D721Med (cell line): ENCODE results near the gene DCP1B.

Source experiments
- DNase-seq: peaks from one replicate; pipeline ENCODE4 v3.0.0; 2011; ENCODE audit warnings: low spot score; ENCODE audit not compliant: insufficient read length
- FAIRE-seq: peaks from 2 replicates; lab custom pipeline; 2011; peaks lifted over from hg19 to GRCh38; lab: Jason Lieb, UNC
- TF ChIP-seq, protein P1 (sequence below): IDR thresholded peaks from 2 replicates; pipeline ENCODE4 v1.5.1; 2012; ENCODE audit warnings: mild to moderate bottlenecking, control low read depth; ENCODE audit not compliant: insufficient read depth; ENCODE audit errors: missing control alignments

DCP1B gene

DNA sequence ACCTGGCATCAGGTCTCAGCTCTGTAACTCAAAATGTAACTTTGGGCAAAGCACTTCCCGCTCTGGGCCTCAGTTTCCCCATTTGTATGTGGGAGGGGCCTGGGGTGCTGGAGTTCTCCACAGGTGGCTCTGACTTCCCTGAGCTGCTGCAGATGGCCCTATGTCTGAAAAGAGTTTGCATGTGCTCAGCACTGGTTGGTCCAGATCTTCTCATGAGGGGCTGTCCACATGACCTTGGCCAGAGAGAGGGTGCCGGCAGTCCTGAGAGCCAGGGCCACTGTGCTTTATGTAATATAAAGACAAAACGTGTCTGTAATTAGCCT is 78.6 kb downstream of the DCP1B start:
- TF ChIP-seq, protein P1, sequence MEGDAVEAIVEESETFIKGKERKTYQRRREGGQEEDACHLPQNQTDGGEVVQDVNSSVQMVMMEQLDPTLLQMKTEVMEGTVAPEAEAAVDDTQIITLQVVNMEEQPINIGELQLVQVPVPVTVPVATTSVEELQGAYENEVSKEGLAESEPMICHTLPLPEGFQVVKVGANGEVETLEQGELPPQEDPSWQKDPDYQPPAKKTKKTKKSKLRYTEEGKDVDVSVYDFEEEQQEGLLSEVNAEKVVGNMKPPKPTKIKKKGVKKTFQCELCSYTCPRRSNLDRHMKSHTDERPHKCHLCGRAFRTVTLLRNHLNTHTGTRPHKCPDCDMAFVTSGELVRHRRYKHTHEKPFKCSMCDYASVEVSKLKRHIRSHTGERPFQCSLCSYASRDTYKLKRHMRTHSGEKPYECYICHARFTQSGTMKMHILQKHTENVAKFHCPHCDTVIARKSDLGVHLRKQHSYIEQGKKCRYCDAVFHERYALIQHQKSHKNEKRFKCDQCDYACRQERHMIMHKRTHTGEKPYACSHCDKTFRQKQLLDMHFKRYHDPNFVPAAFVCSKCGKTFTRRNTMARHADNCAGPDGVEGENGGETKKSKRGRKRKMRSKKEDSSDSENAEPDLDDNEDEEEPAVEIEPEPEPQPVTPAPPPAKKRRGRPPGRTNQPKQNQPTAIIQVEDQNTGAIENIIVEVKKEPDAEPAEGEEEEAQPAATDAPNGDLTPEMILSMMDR, result no peak
- DNase-seq, result no peak
- no peak for FAIRE-seq

DNA sequence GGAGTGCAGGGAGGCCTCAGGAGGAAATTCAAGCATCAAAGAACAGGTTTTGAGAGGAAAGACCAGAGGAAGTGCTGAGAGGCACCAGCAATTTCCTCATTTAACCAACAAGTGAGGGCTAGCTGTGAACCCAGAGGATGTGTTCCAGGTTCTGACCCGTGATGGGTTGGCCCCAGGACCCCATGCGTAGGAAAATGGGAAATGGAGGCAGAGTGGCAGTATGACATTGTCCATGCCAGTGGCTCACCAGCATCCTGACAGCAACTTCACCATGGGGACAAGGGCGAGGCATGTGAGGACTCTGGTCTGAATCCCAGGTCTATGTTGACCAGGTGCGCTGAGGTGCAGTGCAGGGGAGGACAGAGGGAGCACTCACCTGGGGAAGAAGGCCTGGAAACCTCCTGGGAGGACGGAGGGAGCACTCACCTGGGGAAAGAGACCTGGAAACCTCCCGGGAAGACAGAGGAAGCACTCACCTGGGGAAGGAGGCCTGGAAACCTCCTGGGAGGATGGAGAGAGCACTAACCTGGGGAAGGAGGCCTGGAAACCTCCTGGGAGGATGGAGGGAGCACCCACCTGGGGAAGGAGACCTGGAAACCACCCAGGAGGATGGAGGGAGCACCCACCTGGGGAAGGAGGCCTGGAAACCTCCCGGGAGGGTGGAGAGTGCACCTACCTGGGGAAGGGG is 79.1 kb downstream of the DCP1B start:
- FAIRE-seq, result no peak
- DNase-seq, result no peak
- TF ChIP-seq, protein P1, result no peak

DNA sequence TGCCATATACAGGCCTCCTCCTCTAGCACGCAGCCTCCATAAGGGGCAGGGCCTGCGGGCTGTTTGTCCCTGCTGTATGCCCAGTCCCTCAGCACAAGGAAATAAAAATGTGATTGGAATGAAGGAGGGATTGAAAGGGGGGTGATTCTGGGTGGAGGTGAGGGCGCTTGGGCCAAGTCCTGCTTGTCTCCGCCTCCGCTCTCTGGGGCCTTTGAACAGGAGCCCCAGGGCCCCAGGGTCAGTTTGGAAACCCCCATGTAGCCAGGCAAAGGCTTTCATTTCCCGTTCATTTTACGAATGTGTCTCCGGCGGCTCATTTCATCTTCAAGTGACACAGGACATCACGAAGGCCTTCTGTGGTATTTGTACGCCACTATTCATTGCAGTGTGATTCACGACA is 81.3 kb downstream of the DCP1B start:
- TF ChIP-seq, protein P1, result no peak
- DNase-seq (no peak), FAIRE-seq (no peak)

DNA sequence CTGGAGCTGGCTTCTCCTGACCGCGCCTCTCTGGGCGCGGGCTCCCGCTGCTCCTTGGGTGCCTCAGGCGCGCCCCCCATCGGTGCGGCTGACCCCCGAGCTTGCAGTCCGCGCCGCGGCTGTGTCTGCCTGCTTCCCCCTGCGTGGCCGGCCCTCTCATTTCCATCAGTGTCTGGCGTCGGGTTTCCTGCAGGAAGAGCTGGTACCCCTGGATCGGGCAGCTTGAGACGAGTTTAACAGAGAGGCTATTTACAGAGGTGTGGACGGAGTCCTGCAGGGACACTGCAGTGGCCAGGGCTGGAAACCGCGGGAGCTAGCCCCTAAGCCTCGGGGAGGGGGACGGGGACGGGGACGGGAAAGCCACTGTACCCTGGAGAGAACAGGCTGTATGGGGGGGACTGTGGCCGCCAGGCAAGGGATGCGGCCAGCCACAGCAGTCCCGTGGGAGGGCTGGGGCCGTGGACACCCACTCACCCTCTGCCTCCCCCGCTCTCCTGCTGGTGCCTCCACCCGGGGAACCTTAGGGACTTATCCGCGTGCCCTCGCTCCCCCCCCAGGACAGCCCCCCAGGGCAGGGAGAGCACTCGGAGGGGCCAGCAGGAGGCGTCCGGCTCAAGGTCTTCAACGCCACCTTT is 82.1 kb downstream of the DCP1B start:
- TF ChIP-seq, protein P1, result no peak
- FAIRE-seq (no peak), DNase-seq (no peak)

DNA sequence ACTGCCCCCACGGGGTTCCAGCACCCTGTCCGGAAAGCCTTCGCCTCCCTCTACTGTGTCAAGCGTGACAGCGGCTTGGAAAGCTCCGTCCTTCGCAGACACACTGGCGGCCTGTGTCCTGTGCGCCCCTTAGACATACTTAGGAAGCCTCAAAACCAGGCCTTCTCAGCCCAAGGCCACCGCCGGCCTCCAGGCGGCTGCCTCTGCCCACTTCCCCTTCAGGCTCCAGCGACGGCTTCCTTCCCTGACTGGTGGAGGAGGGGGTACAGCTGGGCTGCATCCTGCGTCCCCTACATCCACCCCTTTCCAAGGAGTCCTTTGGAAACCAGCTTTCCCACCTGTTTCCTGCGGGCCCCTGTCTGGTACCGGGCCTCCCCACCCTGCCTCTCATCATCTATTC is 83.3 kb downstream of the DCP1B start:
- DNase-seq, result no peak
- TF ChIP-seq, protein P1, result no peak
- no peak for FAIRE-seq

DNA sequence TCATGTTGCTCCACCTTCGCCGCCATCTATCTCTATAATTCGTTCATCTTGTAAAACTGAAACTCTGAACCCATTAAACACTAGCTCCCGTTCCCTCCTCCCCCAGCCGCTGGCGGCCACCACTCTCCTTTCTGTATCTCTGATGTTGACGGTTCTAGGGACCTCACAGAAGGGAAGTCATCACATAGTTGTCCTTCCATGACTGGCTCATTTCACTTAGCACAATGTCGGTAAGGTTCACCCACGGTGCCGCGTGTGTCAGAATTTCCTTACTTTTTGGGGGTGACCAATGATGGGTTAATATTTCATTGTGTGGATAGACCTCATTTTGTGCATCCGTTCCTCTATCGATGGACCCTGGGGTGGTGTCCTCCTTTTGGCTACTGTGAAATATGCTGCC is 83.8 kb downstream of the DCP1B start:
- TF ChIP-seq, protein P1, result no peak
- no peak for DNase-seq
- no peak for FAIRE-seq

DNA sequence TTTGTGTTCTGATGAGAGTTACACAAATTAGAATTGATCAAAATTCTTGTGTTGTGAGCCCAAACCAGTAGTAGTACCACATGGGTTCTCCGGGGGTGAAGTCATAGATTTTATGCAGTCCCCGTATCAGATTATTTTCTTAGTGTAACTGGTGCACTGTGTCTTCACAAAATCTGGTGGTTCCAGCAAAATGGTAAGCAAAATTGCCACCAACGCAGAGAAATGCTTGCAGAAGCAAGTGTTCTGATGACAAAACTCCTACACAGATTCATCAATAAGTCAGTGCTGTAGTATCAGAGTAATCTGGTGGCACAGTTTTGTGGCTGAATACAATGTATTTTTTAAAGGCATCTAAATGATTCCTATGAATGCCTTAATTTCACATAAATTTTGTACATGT is 84.5 kb downstream of the DCP1B start:
- DNase-seq, result no peak
- TF ChIP-seq, protein P1, result no peak
- FAIRE-seq, result no peak
